PC-3 (cell line): ENCODE measurements around the gene SLC35A2. TPM values are rescaled to one million over a fixed set of nuclear protein-coding genes. Genes with fewer than 3 reads are reported as not detected.

Source experiments
- ATAC-seq: fragments of 200-7000 bp; cut with Tn5 transposase; 2 replicates; pipeline ENCODE4 v1.9.1; 2020; ENCODE audit warnings: mild to moderate bottlenecking, moderate library complexity
- BruUV-seq: library from RNA; stranded (reverse); fragments of 400-500 nt; replicated peaks from 2 replicates; lab custom pipeline; 2021; lab: Mats Ljungman, UMichigan
- CTCF ChIA-PET: fragments of 300-600 bp; sonication (Branson Sonifier 250); formaldehyde crosslinking; loops from one replicate; lab custom pipeline; 2022; ENCODE audit warnings: antibody characterized with exemption; lab: Charles Lee
- POLR2A ChIA-PET: fragments of 300-600 bp; sonication (Branson Sonifier 250); formaldehyde crosslinking; loops from one replicate; lab custom pipeline; 2022; ENCODE audit warnings: antibody characterized with exemption; ENCODE audit not compliant: unreplicated experiment; lab: Charles Lee
- DNase-seq: peaks from one replicate; pipeline ENCODE4 v3.0.0-alpha.2; 2015
- H2AFZ ChIP-seq: fragments of 300-600 bp; sonication (generic); 2 replicates; pipeline ENCODE4 v1.6.0; 2016; ENCODE audit warnings: antibody characterized with exemption, low read length
- H3F3A ChIP-seq: fragments of 300-600 bp; sonication (generic); one replicate; pipeline ENCODE4 v1.6.0; 2017; ENCODE audit warnings: antibody characterized with exemption, low read length, control low read depth, mild to moderate bottlenecking; ENCODE audit not compliant: unreplicated experiment
- H3K27ac ChIP-seq: fragments of 300-600 bp; sonication (generic); 2 replicates; pipeline ENCODE4 v1.5.1; 2016; ENCODE audit warnings: mild to moderate bottlenecking, low read length
- H3K27me3 ChIP-seq: fragments of 300-600 bp; sonication (generic); 2 replicates; pipeline ENCODE4 v1.6.1; 2016; ENCODE audit warnings: low read length, mixed read lengths
- H3K36me3 ChIP-seq: fragments of 300-600 bp; sonication (generic); 2 replicates; pipeline ENCODE4 v1.6.1; 2016; ENCODE audit warnings: low read depth, mixed run types, low read length, mixed read lengths
- H3K4me1 ChIP-seq: fragments of 300-600 bp; sonication (generic); 2 replicates; pipeline ENCODE4 v1.5.1; 2016; ENCODE audit warnings: low read length; ENCODE audit not compliant: insufficient read depth
- H3K4me2 ChIP-seq: fragments of 300-600 bp; sonication (generic); 2 replicates; pipeline ENCODE4 v1.6.0; 2016; ENCODE audit warnings: low read length
- H3K4me3 ChIP-seq: fragments of 300-600 bp; sonication (generic); 2 replicates; pipeline ENCODE4 v1.5.1; 2016; ENCODE audit warnings: mild to moderate bottlenecking, low read length, mixed read lengths
- H3K79me2 ChIP-seq: fragments of 300-600 bp; sonication (generic); 2 replicates; pipeline ENCODE4 v1.6.1; 2017; ENCODE audit warnings: low read length, mixed read lengths
- H3K9ac ChIP-seq: fragments of 300-600 bp; sonication (generic); 2 replicates; pipeline ENCODE4 v1.6.0; 2016; ENCODE audit warnings: mild to moderate bottlenecking, low read length
- H3K9me2 ChIP-seq: fragments of 300-600 bp; sonication (generic); replicated peaks from 2 replicates; pipeline ENCODE4 v1.6.1; 2016; ENCODE audit warnings: mixed run types, low read length, mixed read lengths
- H3K9me3 ChIP-seq: fragments of 300-600 bp; sonication (generic); 2 replicates; pipeline ENCODE4 v1.6.1; 2016; ENCODE audit warnings: low read length, mixed read lengths
- H4K20me1 ChIP-seq: fragments of 300-600 bp; sonication (generic); 2 replicates; pipeline ENCODE4 v1.6.1; 2016; ENCODE audit warnings: low read length, mixed read lengths
- CTCF ChIP-seq: fragments of 300-600 bp; sonication (generic); conservative IDR thresholded peaks from 2 replicates; pipeline ENCODE4 v1.5.1; 2017; ENCODE audit warnings: antibody characterized with exemption, low read depth, mild to moderate bottlenecking, low read length
- EZH2 ChIP-seq: fragments of 300-600 bp; sonication (generic); IDR thresholded peaks from one replicate; pipeline ENCODE4 v1.6.1; 2017; ENCODE audit warnings: antibody characterized with exemption, mild to moderate bottlenecking, low read length; ENCODE audit not compliant: unreplicated experiment
- EZH2phosphoT487 ChIP-seq: fragments of 300-600 bp; sonication (generic); IDR thresholded peaks from 2 replicates; pipeline ENCODE4 v1.6.1; 2018; ENCODE audit warnings: mild to moderate bottlenecking, antibody characterized with exemption, low read length, borderline replicate concordance
- intact Hi-C: fragments of 100-400 bp; cut with micrococcal nuclease; formaldehyde crosslinking; loops from 2 replicates; pipeline ENCODE4 v1.9.0; 2023
- total RNA-seq: library from RNA; depleted of rRNA; stranded (reverse); fragments of >200 nt; gene quantifications from 2 replicates; pipeline ENCODE4 v1.2.3, GENCODE V29; 2014

The SLC35A2 gene
- total RNA-seq, 1 experiment from 2014 or later: 46.8 TPM

DNA sequence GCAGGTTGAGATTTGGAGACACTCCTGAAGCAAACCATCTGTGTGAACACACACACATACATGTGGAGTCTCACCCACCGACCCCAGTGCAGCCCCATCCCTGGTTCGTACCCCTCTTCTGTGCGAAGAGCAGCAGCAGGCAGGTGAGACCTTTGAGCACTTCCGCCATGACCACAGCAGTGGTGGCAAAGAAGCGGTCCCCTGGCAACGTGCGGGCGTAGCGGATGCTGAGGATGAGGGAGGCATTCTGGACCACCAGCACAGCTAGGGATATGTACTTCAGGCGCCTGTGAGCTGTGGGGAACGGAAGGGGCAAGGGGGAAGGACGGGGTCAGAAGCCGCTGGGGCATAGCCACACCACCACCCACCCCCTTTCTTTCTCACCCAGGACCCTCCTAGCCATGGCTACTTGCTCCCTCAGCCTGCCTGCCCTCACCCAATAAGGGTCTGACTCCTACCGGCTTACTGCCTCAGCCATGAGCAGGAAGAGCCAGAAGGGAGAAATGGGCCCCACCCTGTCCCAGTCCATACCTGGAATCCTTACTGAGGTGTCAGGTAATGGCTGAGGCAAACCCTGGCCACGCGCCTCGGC, 1.6 kb downstream of the SLC35A2 start:
- H4K20me1 ChIP-seq: no peaks in the 10 kb centered on the region
- no peak for TF ChIP-seq EZH2phosphoT487
- no peak for TF ChIP-seq CTCF
- TF ChIP-seq EZH2: no peak
- peaks cover 16% of the 10 kb centered on the region for H3K4me1 ChIP-seq
- H3K9ac ChIP-seq: no peak overlapping the region
- no TSS peak for BruUV-seq
- intact Hi-C loops: loop anchor here (2.0 to 5.0 kb wide), 2 partner anchors 13 to 107 kb away; partner anchors contain the start of genes HDAC6, PQBP1 and TIMM17B
- H3K36me3 ChIP-seq: peaks cover 2% of the 10 kb centered on the region; the same call in 1 of the 2 replicates
- no peak overlapping the region for H2AFZ ChIP-seq
- no peaks in the 10 kb centered on the region for H3F3A ChIP-seq
- H3K4me2 ChIP-seq: peak overlapping the region; percentile 95
- POLR2A ChIA-PET: no interaction called here
- DNase-seq (no peak), ATAC-seq (no peak)
- H3K79me2 ChIP-seq: peaks cover 32% of the 10 kb centered on the region
- no peaks in the 10 kb centered on the region for H3K9me2 ChIP-seq
- no peak overlapping the region for H3K27ac ChIP-seq
- no peaks in the 10 kb centered on the region for H3K27me3 ChIP-seq
- H3K9me3 ChIP-seq: no peaks in the 10 kb centered on the region
- peak overlapping the region; percentile 85; the same call in 1 of the 2 replicates for H3K4me3 ChIP-seq
- CTCF ChIA-PET: no interaction called here

GRCh38 chrX:48908600-48908999, 2.8 kb downstream of the SLC35A2 start:
- CTCF ChIA-PET: no interaction called here
- Histone ChIP-seq H3K4me2 (no peak overlapping the region), H3K4me3 (no peak overlapping the region), H3K4me1 (peaks cover 16% of the 10 kb centered on the region), H3K79me2 (peaks cover 32% of the 10 kb centered on the region), H3K9me2 (no peaks in the 10 kb centered on the region), H3F3A (no peaks in the 10 kb centered on the region), H3K27me3 (no peaks in the 10 kb centered on the region), H2AFZ (no peak overlapping the region), H3K36me3 (no peaks in the 10 kb centered on the region; the same call in 1 of the 2 replicates), H3K9ac (no peak overlapping the region), H3K9me3 (no peaks in the 10 kb centered on the region), H4K20me1 (no peaks in the 10 kb centered on the region), H3K27ac (no peak overlapping the region)
- intact Hi-C loops: no loop called here
- TF ChIP-seq EZH2 (no peak), CTCF (no peak), EZH2phosphoT487 (no peak)
- POLR2A ChIA-PET: interaction anchor here (0.5 kb wide), 1 partner anchor 107 kb away, joined by 3 read pairs; no protein-coding TSS in a partner anchor
- DNase-seq (no peak), ATAC-seq (no peak)
- no TSS peak for BruUV-seq
